NCI-H524 (cell line): Measurements from ENCODE around the gene MAN2A2.

Experiments
- DNase-seq, 2 experiments: peaks; one replicate each; lab custom pipeline; 2025; lab: John Stamatoyannopoulos, UW

The MAN2A2 gene

DNA sequence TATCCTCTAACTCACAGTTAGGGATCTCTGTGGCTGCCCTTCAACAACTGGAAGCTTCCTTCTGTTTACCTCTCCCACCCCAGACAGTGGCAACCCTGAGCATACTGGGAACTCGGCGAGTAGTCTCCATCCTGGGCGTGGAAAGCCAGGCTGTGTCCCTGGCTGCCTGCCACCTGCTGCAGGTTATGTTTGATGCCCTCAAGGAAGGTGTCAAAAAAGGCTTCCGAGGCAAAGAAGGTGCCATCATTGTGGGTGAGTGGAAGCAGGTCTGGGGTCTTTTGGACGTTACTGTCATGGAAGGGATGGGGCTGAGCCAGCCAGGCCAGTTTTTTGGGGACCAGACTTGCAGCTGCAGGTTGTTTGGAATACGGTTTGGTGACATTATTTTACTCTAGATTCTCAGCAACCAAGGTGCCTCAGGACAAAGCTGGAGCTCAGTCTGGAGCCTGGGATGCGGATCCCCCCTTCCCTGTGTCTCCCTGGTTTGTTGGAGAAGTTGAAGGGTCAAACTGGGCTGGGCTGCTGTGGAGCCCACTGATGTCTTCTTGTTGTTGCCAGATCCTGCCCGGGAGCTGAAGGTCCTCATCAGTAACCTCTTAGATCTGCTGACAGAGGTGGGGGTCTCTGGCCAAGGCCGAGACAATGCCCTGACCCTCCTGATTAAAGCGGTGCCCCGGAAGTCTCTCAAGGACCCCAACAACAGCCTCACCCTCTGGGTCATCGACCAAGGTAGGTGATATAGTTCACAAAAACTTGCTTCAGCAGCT is 39.4 kb downstream of the MAN2A2 start:
- DNase-seq = no peak

DNA sequence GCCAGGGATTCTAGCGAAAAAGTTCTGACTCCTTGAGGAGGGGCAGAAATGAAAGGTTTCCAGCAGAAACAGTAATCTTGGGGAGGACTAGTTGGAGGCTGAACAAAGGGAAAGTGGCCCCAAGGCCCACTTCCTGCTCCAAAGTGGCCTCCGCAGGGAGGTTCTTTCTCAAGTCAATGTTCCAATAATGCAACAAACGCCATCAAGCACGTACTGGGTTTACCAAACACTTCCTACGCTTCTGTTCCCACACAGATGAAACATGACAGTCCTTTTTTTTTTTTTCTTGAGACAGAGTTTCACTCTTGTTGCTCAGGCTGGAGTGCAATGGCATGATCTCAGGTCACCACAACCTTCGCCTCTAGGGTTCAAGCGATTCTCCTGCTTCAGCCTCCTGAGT is 42.0 kb downstream of the MAN2A2 start:
- no peak for DNase-seq

DNA sequence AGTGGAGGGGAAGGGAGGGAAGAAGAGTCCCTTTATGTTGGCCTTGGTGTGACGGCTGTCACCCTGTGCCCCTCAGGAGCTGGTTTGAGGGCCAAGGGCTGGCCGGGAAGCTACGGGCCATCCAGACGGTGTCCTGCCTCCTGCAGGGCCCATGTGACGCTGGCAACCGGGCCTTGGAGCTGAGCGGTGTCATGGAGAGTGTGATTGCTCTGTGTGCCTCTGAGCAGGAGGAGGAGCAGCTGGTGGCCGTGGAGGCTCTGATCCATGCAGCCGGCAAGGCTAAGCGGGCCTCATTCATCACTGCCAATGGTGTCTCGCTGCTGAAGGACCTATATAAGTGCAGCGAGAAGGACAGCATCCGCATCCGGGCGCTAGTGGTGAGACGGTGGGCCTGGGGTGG is 43.4 kb downstream of the MAN2A2 start:
- DNase-seq = no peak

DNA sequence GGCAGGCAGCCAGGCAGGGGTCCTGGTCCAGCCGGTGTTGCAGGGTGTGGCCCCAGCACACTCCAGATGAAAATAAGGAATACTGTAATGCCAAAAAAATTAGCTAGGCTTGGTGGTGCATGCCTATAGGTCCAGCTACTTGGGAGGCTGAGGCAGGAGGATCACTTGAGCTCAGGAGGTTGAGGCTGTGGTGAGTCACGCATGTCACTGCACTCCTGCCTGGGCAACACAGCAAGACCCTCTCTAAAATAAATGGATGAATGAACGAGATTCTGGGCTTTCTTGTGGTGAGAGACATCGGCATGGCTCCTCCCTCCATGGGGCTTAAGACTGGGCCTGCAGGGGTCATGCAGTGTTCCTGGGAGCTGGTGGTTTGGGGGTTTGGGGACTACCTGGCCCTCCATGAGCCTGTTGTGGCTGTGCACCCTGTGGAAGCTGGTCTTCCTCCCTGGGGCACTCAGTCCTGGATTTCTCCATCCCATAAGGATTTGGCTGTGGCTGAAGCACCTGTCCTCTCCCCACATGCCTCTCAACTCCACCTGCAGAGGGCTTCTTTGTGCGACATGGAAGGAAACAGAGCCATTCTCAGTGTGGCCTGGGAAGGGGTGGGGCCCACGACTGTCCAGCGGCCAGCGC is 44.0 kb downstream of the MAN2A2 start:
- no peak for DNase-seq

DNA sequence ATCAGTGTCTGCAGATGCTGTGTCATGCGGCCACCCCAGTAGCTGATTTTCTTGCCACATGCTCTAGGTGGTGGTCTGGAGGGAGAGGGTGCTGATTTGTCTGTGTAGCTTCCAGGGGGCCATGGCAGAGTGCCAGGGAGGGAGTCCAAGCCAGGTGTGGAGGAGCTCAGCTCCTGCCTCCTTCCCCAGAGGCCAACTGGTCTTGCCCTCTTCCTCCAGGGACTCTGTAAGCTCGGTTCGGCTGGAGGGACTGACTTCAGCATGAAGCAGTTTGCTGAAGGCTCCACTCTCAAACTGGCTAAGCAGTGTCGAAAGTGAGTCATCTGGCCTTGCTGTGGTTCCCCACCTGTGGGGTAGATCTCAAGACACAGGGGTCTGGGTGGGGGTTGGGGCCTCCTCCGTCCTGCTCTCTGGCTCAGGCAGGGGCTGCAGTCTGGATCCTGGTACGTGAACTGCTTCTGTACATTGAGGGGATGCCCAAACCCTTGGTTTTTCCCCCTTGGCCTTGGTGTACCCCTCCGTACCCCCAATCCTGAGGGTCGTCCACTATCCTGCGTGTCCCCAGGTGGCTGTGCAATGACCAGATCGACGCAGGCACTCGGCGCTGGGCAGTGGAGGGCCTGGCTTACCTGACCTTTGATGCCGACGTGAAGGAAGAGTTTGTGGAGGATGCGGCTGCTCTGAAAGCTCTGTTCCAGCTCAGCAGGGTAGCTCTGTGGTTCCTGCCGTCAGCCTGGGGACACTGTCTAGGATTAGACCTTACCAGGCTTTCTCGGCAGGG is 44.7 kb downstream of the MAN2A2 start:
- DNase-seq = no peak

DNA sequence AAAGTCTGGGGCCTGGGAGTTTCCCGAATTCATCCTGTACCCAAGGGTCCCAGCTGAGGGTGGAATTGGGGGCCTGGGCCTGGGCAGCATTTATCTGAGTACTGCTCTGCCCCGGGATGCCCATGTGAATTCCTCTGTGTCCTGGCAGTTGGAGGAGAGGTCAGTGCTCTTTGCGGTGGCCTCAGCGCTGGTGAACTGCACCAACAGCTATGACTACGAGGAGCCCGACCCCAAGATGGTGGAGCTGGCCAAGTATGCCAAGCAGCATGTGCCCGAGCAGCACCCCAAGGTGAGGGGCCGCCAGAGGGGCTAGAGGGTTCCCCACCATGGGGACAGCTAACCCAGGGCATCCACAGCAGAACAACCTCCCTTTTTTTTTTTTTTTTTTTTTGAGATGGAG is 45.4 kb downstream of the MAN2A2 start:
- no peak for DNase-seq

DNA sequence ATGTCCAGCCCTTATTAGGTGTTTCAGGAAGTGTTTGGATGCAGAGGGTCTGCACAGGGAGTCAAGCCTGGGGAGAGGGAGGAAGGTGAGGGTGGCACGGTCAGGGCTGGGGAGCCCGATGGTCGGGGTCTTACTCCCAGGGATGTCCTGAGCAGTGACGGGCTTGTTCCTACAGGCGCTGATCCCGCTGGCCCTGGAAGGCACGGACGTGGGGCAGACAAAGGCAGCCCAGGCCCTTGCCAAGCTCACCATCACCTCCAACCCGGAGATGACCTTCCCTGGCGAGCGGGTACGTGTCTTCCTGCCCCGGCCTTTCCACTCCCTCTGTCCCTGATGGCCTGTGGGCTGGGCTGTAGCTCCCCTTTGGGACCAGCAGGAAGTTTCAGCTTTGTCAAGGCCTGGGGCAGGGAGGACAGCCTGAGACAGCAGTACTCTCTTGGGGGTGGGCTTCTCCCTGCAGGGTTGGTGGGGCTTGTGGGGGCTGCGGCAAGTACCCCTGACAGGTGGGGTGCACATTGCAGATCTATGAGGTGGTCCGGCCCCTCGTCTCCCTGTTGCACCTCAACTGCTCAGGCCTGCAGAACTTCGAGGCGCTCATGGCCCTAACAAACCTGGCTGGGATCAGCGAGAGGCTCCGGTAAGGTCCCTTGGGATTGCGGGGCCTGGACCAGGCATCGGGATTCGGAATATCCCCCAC is 47.0 kb downstream of the MAN2A2 start:
- no peak for DNase-seq

DNA sequence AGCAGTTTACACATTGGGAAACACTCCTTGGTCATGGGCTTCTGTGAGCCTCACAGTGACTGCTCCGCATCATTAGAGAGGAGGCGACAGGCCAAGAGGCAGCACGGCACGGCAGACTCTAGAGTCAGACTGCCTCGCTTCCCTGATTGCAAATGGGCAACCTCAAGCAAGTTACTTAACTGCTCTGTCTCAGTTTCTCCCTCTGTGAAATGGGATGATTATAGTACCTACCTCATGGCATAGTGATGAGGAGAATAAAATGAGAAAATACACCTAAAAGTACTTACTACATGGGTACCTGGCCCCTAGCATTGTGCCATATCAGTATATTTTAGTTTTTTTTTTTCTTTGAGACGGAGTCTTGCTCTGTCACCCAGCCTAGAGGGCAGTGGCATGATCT is 47.6 kb downstream of the MAN2A2 start:
- DNase-seq = no peak

DNA sequence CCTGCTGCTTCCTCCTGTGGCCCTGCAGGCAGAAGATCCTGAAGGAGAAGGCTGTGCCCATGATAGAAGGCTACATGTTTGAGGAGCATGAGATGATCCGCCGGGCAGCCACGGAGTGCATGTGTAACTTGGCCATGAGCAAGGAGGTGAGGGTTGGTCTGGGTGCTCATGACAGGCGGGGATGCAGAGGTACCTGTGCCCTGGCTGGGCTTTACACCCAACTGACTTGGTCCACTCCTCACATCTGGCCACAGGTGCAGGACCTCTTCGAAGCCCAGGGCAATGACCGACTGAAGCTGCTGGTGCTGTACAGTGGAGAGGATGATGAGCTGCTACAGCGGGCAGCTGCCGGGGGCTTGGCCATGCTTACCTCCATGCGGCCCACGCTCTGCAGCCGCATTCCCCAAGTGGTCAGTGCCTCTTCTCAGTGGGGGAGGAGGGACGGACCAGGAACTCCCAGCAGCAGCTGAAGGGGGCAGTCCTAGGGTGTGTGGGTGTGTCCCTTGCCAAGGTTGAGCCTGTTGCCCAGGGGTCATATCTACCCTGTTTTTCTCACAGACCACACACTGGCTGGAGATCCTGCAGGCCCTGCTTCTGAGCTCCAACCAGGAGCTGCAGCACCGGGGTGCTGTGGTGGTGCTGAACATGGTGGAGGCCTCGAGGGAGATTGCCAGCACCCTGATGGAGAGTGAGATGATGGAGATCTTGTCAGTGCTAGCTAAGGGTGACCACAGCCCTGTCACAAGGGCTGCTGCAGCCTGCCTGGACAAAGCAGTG is 50.0 kb downstream of the MAN2A2 start:
- no peak for DNase-seq

DNA sequence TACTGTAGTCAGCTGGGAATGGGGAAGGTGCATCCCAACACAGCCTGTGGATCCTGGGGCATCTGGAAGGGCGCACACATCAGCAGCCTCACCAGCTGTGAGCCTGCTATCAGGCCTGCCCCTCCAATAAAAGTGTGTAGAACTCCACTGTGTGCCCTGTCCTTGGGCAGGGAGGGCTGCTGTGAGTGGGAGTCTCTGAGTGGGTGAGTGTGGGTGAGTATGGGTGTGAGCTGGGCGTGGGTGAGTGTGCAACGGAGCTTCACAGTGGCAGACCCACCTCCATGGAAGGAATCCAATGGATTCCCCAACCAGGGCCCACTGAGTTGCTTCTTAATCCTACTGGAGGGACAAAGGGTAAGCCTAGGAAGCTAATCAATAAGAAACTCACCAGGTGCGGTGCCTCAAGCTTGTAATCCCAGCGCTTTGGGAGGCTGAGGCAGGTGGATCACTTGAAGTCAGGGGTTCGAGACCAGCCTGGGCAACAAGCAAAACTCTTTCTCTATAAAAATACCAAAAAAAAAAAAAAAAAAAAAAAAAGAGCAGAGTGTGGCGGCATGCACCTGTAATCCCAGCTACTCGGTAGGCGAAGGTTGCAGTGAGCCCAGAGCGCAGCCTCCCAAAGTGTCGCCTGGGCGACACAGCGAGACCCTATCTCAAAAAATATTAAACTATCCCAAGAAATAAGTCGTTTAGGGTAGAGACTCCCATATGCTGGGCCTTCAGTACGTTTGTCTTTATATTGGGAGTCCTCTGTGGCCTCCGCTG is 51.0 kb downstream of the MAN2A2 start:
- DNase-seq = no peak

DNA sequence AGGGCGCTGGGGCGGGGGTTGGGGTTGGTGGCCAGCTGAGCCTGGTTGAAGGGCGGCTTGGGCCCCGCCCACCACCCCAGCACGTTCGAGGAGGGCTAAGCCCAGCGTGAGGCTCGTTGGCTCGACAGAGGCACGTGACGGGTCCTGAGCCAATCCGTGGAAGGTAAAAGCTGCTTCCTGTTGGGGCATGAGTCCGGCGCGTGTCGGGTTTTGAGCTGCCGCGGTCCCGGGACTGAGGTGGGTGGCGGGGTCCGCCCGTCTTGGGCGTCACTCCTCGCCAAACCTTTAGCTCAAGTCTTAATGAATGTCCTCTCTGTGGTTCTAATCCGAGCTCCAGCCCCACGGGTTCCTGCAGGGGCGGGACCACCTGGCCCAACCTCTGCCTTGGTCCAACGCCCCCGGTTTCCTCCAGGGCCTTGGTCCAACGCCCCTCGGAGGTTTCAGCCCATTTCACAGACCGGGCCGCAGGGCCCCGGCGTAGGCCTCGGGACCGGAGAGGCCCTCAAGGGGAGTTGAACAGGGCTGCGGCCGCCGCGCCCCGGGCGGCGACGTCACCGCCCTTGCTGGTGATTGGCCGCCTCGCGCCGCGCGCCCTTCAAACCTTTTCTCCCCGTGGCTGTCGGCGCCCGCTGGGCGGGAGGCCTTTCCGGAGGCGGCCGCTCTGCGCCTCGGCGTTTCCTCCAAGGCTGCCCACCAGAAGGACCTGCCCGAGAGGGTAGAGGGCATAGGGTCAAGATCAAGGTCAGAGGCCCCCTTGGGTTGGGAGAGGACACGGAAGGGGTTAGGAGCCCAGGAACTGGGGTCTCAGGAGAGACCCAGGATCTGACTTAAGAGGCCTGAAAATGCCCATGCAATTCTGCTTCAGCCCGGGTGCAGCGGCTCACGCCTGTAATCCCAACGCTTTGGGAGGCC is 51.9 kb downstream of the MAN2A2 start, which contains the start of gene RCCD1:
Gene RCCD1, plus strand, starts transcription at position 173 of the 912 bp plus-strand sequence. CDS start 1,851 bp downstream, outside the sequence.
- DNase-seq = peak; percentile 96 to 97

DNA sequence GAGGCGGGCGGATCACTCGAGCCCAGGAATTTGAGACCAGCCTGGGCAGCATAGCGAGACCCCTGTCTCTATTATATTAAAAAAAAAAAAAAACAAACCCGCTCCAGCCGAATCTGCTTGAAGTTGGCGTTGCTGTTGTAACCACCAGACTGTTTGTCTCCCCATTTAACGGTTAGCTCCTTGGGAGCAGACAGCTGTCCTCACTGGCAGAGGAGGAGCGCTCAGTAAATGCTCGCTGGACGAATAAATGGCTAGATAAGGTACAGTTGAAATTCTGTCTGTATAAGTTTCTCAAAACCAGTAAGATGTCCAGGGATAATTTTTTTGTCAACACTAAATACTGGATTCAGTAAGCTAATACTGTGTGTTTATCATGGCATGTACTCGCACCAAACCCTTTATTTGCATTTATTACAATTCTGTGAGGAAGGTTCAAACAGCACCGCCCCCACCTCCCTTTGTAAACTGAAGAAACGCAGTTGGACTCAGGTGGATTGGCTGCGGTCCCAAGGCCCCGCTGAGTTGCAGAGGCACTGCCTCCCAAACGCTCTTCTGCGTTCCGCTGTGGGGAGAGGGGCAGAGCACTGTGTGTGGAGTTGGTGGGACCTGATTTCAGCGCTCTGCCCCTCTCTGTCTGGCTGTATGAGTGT is 52.6 kb downstream of the MAN2A2 start:
- DNase-seq = no peak

DNA sequence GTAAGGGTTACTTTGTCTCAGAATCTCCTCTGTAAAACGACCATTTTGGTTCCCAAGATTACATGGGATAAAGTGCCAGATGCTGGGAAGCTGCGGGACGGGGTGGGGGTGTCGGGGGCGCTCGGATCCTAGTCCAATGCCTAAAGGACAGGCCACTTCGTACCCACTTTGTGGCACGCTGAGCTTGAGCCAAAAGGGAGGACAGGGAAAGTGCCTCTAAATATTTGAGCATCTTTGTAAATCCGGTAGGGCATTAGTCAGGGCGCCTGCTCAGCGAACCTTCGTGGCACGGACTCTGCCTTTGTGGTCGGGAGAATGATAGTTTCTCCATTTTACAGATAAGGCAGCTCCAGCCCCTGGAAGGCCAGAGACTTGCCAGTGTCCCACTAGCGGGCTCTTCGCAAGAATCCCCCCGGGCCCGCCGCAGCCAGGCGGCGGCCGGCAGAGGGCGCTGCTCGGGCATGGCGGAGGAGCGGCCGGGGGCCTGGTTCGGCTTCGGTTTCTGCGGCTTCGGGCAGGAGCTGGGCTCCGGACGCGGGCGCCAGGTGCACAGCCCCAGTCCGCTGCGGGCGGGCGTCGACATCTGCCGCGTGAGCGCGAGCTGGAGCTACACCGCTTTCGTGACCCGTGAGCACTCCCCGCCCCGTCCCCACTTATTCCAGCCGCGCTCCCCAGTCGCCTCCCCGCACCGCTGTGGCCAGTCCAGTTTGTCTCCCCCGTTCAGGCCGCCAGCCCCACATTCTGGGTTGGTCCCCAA is 53.4 kb downstream of the MAN2A2 start:
- DNase-seq = peak; percentile 47 to 81

DNA sequence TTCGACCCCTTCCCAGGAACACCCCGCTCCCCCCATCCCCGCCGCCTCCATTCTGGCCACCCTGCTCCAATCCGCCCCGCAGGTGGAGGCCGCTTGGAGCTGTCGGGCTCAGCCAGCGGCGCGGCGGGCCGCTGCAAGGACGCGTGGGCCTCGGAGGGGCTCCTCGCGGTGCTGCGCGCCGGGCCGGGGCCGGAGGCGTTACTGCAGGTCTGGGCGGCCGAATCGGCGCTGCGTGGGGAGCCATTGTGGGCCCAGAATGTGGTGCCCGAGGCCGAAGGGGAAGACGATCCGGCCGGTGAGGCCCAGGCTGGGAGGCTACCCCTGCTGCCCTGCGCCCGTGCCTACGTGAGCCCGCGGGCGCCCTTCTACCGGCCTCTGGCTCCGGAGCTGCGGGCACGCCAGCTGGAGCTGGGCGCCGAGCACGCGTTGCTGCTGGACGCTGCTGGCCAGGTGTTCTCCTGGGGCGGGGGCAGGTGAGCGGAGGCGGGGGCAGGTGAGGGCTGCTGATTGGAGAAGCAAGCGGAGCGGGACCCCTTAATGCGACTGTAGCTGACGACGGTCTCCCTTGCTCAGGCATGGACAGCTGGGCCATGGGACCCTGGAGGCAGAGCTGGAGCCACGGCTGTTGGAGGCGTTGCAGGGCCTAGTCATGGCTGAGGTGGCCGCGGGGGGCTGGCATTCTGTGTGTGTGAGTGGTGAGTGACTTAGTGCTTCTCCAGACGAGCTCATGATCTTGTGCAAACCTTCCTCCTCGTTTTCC is 54.1 kb downstream of the MAN2A2 start:
- DNase-seq = no peak

DNA sequence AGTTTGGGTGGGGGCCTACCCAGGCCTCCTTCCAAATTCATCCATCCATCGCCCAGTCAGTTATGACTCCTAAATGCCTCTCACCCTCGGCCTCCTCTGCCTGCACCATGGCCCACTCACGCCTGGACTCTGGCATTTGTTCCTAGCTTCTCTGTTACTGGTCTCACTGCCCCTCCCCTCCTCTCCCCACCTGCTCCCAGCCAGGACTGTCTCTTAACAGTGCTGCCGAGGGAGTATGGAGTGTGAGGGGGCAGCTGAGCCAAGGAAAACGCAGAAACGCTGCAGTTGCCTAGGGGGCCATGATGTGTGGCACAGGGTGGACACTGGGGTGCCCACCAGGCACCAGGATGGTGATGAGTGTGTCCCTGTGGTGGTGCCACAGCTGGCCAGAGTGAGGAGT is 54.7 kb downstream of the MAN2A2 start:
- no peak for DNase-seq

DNA sequence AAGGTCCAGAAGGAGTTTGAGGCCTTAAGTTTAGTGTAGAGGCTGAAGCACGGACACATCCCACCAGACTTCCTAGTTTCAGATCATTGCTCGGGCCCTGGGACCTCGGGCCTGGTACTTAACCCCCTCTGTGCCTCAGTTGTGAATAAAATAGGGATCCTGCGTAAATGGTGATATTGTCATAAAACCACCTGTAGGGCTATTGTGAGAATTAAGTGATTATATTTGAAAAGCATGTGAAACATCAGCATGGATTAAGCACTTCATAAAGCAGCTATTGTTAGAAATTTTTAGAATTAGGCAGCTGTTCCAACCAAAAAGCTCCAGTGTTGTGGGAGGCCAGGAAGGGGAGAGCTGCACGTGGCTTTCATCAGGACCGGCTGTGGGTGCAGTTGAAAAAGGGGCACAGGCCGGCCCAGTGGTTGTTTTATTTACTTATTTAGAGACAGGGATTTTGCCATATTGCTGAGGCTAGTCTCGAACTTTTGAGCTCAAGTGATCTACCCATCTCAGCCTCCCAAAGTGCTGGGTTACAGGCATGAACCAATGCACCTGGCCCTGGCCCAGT is 56.0 kb downstream of the MAN2A2 start:
- no peak for DNase-seq

DNA sequence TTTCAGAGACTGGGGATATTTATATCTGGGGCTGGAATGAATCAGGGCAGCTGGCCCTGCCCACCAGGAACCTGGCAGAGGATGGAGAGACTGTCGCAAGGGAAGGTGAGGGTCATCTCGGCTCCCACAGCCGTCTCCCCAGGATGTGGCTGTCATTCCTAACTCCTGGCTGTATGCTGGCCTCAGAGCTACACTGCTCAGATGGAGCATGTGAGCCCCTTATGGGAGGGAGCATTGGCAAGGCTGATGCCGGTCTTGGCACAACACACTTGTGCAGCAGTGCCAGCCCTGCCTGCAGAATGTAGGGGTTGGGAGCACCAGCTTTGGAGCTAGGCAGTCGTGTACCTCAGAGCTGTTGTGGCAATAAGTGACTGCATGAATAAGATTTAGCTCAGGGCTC is 56.8 kb downstream of the MAN2A2 start:
- DNase-seq = no peak
